GM19452 (cell line): ENCODE measurements around the gene ARFIP1.

ENCODE experiments used
- ATAC-seq: cut with Tn5 transposase; IDR thresholded peaks from one replicate; pipeline ENCODE4 v1.9.1; 2021; ENCODE audit not compliant: unreplicated experiment

Gene ARFIP1

GRCh38 chr4:152957437-152958171, 177.8 kb downstream of the ARFIP1 start:
- ATAC-seq: no peak

GRCh38 chr4:152959080-152959479, 179.3 kb downstream of the ARFIP1 start:
- no peak for ATAC-seq

GRCh38 chr4:152960082-152960481, 180.3 kb downstream of the ARFIP1 start:
- ATAC-seq: no peak

- ATAC-seq: no peak
Measured at GRCh38 chr4:152961014-152961772, 181.4 kb downstream of the ARFIP1 start.

- no peak for ATAC-seq
Measured at GRCh38 chr4:152961773-152962115, 182.0 kb downstream of the ARFIP1 start.
